ENCODE results near the gene JMJD1C.

DNA sequence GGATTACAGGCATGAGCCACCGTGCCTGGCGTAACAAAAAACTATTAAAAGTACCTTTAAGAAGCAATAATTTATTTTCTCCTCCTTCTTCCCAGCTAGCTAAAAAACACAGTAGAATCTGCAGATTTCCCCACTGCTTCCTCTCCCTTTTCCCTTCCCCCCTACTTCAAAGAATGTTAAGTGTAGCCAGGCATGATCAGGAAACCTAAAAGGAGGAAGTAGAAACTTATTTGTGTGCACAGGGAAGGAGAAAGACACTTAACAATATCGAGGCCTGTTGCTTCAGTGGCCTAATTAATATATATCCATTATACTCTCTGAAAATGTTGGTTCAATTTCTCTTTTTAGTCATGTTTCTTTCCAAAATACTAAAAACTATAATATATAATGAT is 204.9 kb downstream of the JMJD1C start:
- TF ChIP-seq, protein P1, sequence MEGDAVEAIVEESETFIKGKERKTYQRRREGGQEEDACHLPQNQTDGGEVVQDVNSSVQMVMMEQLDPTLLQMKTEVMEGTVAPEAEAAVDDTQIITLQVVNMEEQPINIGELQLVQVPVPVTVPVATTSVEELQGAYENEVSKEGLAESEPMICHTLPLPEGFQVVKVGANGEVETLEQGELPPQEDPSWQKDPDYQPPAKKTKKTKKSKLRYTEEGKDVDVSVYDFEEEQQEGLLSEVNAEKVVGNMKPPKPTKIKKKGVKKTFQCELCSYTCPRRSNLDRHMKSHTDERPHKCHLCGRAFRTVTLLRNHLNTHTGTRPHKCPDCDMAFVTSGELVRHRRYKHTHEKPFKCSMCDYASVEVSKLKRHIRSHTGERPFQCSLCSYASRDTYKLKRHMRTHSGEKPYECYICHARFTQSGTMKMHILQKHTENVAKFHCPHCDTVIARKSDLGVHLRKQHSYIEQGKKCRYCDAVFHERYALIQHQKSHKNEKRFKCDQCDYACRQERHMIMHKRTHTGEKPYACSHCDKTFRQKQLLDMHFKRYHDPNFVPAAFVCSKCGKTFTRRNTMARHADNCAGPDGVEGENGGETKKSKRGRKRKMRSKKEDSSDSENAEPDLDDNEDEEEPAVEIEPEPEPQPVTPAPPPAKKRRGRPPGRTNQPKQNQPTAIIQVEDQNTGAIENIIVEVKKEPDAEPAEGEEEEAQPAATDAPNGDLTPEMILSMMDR (IDR thresholded peaks at IDR 0.05) = no peak
- no peak for TF ChIP-seq POLR2A (IDR thresholded peaks at IDR 0.05)
